ENCODE measurements around the gene LRCOL1. TPM values are rescaled to one million over a fixed set of nuclear protein-coding genes. Genes with fewer than 3 reads are reported as not detected.

LRCOL1 gene
- total and polyA plus RNA-seq, 8 donors, result 0.63 to 2.2 (median 1.4) TPM

- H3K9me3 ChIP-seq, result no peaks in the 10 kb centered on the region
- no peak overlapping the region for H3K4me3 ChIP-seq
- H3K4me1 ChIP-seq, result peaks cover 0 to 4% of the 10 kb centered on the region in 2 donors
- no peak for TF ChIP-seq CTCF (IDR thresholded peaks at IDR 0.05)
- ATAC-seq (no peak), DNase-seq (no peak)
- H3K27me3 ChIP-seq, result no peaks in the 10 kb centered on the region
- no peak overlapping the region for H3K27ac ChIP-seq
- intact Hi-C loops (cut with DNase I), result no loop called here
- peaks cover 0 to 56% of the 10 kb centered on the region in 2 donors for H3K36me3 ChIP-seq
Observed at GRCh38 chr12:132577191-132577920, 33.0 kb downstream of the LRCOL1 start.

GRCh38 chr12:132576701-132577100 lies 33.7 kb downstream of the LRCOL1 start:
- H3K4me3 ChIP-seq, result no peak overlapping the region
- H3K27ac ChIP-seq, result no peak overlapping the region
- H3K27me3 ChIP-seq, result no peaks in the 10 kb centered on the region
- peaks cover 0 to 53% of the 10 kb centered on the region in 2 donors for H3K36me3 ChIP-seq
- intact Hi-C loops (cut with DNase I), result no loop called here
- DNase-seq, result no peak
- no peak for ATAC-seq
- TF ChIP-seq CTCF (IDR thresholded peaks at IDR 0.05), result no peak
- H3K4me1 ChIP-seq, result peaks cover 0 to 4% of the 10 kb centered on the region in 2 donors
- no peaks in the 10 kb centered on the region for H3K9me3 ChIP-seq

- Histone ChIP-seq H3K4me3 (no peak overlapping the region), H3K36me3 (peaks cover 0 to 62% of the 10 kb centered on the region in 2 donors), H3K27me3 (no peaks in the 10 kb centered on the region), H3K4me1 (peaks cover 0 to 4% of the 10 kb centered on the region in 2 donors), H3K27ac (no peak overlapping the region), H3K9me3 (no peaks in the 10 kb centered on the region)
- ATAC-seq, result no peak
- DNase-seq, result no peak
- intact Hi-C loops (cut with DNase I), result no loop called here
- no peak for TF ChIP-seq CTCF (IDR thresholded peaks at IDR 0.05)
Observed at GRCh38 chr12:132575661-132576060, 34.7 kb downstream of the LRCOL1 start.

- DNase-seq (no peak), ATAC-seq (no peak)
- Histone ChIP-seq H3K36me3 (peaks cover 0 to 74% of the 10 kb centered on the region in 2 donors), H3K9me3 (no peaks in the 10 kb centered on the region), H3K27ac (no peak overlapping the region), H3K4me3 (no peak overlapping the region), H3K27me3 (no peaks in the 10 kb centered on the region), H3K4me1 (peaks cover 0 to 2% of the 10 kb centered on the region in 2 donors)
- TF ChIP-seq CTCF (IDR thresholded peaks at IDR 0.05), result no peak
- intact Hi-C loops (cut with DNase I), result no loop called here
Observed at GRCh38 chr12:132574271-132574996, 35.9 kb downstream of the LRCOL1 start.

All from left lung (tissue), 10 donors.